GM19467 (cell line): ENCODE results near the gene PPP3R1.
A peak's percentile ranks its signal among the peaks of the same experiment; 100 is the strongest.

Experiments used
- ATAC-seq: cut with Tn5 transposase; IDR thresholded peaks from one replicate; pipeline ENCODE4 v1.9.1; 2021; ENCODE audit warnings: mild to moderate bottlenecking, moderate library complexity; ENCODE audit not compliant: unreplicated experiment

Gene PPP3R1

DNA sequence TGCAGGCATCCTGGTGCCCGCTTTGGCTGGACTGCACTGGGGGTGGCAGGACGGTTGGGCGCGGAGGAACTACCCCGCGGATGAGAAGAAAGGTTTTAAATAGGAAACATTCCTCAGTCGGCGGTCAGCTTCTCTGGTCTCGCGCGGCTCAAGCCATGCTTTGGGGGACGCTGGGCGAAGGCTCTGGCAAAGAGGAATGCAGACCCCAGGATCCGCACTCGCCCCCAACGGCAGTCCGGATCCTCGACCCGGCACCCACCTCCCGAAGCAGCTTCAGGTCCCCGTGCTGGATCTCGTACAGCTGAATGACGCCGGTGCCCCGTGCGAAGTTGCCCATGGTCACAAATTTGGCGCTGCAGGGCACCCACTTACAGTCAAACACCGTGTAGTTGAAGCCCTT lies 95.3 kb downstream of the PPP3R1 start:
- ATAC-seq, result peak; percentile 15

DNA sequence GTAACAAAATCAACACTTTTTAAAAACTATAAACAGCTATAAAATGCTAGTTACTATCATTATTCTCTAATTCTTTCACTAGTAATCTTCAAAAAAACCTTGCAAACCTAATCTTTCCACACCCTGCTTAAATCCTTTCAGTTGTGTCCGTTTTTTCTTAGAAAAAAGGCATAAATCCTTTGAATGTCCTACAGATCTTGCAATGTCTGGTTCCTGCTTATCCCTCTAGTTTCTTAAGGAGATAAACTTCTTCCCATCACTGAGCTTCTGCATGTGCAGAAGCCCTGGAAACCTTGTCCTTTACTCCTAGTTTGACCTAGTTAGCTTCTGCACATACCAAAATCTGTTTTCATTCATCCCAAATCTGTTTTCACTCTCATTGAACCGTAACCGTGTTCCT lies 95.9 kb downstream of the PPP3R1 start:
- ATAC-seq, result no peak

DNA sequence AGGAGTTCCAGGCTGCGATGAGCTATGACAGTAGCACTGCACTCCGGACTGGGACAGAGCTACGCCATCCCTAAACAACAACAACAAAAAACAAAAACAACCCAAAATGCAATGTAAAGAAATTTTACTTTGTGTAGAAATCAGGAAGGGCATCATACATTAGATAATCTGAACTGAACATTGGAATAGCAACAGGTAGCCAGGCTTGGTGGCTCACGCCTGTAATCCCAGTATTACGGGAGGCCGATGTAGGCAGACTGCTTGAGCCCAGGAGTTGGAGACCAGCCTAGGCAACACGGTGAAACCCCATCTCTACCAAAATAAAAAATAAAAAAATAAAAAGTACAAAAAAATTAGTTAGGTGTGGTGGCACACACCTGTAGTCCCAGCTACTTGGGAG lies 96.7 kb downstream of the PPP3R1 start:
- ATAC-seq, result no peak

DNA sequence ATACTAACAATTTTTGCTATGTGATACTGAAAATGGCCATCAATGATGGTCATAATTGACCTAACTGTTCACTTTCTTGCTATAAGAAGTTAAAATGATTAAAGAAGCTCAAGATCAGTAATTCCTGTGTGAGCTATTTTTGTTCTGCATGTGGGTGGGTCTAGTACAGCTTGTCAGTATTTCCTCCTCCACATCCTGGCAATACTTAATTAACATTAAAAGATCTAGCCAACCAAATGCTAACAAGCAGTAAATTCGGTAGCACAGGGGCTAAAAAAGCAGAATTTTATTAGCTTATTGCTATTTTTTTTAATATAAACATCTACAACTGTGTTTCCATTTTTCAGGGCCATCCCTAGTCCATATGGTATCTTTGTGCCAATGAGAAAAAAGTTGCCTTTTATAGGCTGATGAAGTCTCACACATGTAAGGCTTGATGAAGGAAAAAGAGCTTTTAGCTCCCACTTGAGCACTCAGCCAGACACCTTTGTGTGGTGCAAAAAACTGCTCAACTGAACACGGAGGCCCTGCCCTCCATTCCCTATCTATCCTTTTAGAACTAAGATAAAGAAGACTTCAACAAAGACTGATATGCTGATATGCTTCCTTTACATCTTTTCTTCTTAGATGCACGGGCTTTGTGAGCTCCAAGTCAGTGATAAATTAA lies 99.5 kb downstream of the PPP3R1 start:
- ATAC-seq, result no peak

DNA sequence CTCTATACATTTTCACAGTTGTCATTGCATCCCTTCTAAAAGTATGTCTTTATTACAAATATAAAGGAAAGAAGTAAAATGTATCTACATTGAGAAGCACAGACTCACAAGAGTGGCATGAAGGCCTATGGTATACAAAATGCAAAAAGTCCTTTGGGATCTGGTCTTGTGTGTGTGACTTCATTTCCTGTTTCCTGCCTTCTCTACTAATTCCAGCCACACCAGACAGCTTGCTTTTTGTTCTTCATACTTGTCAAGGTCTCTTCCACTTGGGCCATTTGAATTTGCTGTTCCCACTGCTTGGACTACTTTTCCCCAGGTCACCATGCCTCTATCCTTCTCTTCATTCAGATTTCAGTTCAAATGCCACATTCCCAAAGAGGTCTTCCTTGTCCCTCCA lies 101.3 kb downstream of the PPP3R1 start:
- no peak for ATAC-seq

DNA sequence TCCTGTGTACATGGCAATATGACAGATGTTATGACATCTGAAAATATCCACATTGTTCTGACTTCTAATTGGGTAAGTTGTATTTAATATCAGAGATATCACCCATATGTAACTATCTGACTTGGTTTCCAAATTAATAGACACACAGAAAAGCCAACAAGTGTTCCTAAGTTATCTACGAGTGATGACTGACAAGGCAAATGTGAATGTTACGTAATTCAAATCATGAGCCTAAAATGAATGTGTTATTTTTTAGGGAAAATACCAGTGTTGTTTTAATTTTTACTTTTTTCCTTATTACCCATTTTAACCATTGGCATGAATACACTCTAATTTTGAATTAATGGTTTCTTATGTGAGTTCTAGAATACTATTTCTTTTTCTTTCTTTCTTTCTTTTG lies 110.5 kb downstream of the PPP3R1 start:
- ATAC-seq, result no peak

DNA sequence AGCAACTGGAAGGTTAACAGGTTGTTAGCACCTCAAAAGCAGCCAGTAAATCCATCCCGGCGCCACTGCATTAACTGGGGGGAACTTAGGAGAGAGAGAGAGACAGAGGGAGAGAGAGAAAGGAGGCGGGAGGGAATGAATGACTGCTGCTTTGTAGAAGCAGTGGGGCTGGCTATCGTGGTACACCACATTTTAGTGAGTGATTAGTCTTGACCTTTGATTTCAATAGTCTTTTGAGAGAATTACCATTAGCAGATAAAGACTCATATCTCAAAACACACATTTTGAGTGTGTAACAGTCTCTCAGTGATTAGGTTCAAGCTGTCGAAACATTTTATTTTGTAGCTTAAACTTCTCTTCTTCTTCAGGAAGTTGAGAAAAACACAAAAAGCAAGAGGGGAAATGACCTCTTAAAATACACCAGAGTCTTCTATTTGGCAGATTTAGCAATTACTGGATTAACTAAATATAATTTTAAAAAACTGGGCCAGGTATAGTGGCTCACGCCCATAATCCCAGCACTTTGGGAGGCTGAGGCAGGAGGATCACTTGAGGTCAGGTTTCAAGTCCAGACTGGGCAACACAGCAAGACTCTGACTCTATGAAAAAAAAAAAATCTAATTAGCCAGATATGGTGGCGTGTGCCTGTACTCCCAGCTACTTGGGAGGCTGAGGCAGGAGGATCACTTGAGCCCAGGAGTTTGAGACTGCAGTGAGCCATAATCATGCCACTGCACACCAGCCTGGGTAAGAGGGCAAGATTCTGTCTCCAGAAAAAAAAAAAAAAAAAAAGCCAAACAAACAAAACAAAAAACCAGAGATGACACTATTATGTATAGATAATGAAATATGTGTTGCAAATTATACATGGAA lies 116.6 kb downstream of the PPP3R1 start:
- ATAC-seq, result no peak

DNA sequence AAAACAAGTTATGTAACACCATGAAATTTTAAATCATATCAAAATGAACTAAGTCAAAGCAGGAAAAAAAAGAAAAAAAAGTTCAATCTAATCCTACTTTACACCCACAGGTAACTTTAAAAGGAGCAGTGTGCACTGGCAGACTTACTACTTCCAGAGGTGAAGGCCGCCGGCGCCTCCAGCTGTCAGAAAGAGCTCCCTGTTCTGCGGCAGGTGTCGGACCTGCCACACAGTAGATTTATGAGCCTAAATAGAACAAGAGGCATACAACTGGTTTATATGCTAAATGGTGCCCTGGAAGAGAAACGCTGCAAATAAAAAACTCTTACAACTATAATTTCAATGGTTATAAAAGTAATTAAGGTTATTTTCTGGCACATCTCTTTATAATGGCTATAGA lies 117.8 kb downstream of the PPP3R1 start:
- ATAC-seq, result no peak

DNA sequence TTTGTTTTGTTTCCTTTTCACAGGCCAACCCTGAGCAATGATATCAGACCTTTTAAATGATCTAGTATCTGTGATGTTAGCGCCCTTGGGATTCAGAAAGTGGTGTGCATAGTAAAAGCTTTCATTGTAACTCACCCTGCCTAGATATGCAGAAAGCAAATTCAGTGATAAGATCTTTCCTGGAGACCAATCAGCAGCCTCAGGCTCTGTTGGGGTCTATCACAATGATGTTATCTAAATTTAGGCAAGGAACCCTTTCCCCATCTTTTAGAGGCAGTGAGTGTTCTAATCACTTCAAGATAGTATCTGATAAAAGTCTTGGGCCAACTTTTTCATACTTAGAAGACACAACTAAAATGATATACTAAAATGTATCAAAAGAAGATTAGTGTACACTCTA lies 118.2 kb downstream of the PPP3R1 start:
- no peak for ATAC-seq
